Measurements from ENCODE around the gene NECTIN4.
"Not testable (repeated sequence)": the region's sequence is repeated elsewhere in the genome, so short reads cannot be mapped to it uniquely, and the experiment has no call there.

The NECTIN4 gene

GRCh38 chr1:161051219-161051618 is 38.1 kb downstream of the NECTIN4 start:
- DNase-seq = no peak

GRCh38 chr1:161048949-161049722 is 40.2 kb downstream of the NECTIN4 start:
- no peak for DNase-seq

GRCh38 chr1:161047436-161048420 is 41.6 kb downstream of the NECTIN4 start:
- no peak for DNase-seq

GRCh38 chr1:161046605-161047228 is 42.6 kb downstream of the NECTIN4 start:
- no peak for DNase-seq

- peak; percentile 92 for DNase-seq
Measured at GRCh38 chr1:161045736-161046604, 43.4 kb downstream of the NECTIN4 start, which contains the start of gene USF1. USF1 (minus strand) TSS chr1:161045977; CDS start chr1:161043275, 2,702 bp downstream.

GRCh38 chr1:161044908-161045735 is 44.2 kb downstream of the NECTIN4 start:
- DNase-seq = peak; percentile 25

GRCh38 chr1:161044535-161044907 is 44.8 kb downstream of the NECTIN4 start:
- DNase-seq = no peak

GRCh38 chr1:161039546-161039945 is 49.8 kb downstream of the NECTIN4 start:
- no peak for DNase-seq

- no peak for DNase-seq
Measured at GRCh38 chr1:161039154-161039545, 50.2 kb downstream of the NECTIN4 start.

- no peak for DNase-seq
Measured at GRCh38 chr1:161038523-161039153, 50.7 kb downstream of the NECTIN4 start, which contains the start of gene TSTD1. TSTD1 (minus strand) TSS chr1:161038964; CDS start chr1:161038889, 75 bp downstream.

- no peak for DNase-seq
Measured at GRCh38 chr1:161037661-161038522, 51.5 kb downstream of the NECTIN4 start.

- DNase-seq = no peak
Measured at GRCh38 chr1:161033751-161034150, 55.6 kb downstream of the NECTIN4 start.

- DNase-seq = no peak
Measured at GRCh38 chr1:161032409-161032808, 56.9 kb downstream of the NECTIN4 start.

GRCh38 chr1:161031874-161032273 is 57.5 kb downstream of the NECTIN4 start:
- no peak for DNase-seq

- DNase-seq = not testable (repeated sequence)
Measured at GRCh38 chr1:161029466-161029865, 59.9 kb downstream of the NECTIN4 start.

- not testable (repeated sequence) for DNase-seq
Measured at GRCh38 chr1:161026954-161027353, 62.4 kb downstream of the NECTIN4 start.

- DNase-seq = not testable (repeated sequence)
Measured at GRCh38 chr1:161022432-161022831, 66.9 kb downstream of the NECTIN4 start.

GRCh38 chr1:161021970-161022353 is 67.4 kb downstream of the NECTIN4 start:
- no peak for DNase-seq

GRCh38 chr1:161021165-161021969 is 68.0 kb downstream of the NECTIN4 start:
- no peak for DNase-seq
